Measurements from ENCODE around the gene SUV39H2.

Gene SUV39H2

DNA sequence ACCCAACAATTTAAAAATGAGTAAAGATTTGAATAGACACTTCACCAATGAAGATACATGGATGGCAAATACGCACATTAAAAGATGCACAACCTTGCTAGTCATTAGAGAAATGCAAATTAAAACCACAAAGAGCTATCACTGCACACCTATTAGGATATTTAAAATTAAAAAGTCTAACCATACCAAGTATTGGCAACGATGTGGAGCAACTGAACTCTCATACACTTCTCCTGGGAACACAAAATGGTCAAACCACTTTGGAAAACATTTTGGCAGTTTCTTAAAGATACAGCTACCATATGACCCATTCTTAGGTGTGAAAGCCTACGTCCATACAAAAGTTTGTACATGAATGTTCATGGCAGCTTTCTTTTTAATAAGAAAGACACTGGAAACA lies 39.2 kb downstream of the SUV39H2 start:
- peaks cover 9% of the 10 kb centered on the region; the same call in 1 of the 2 replicates for H3K9me3 ChIP-seq (ENCODE audit: insufficient read depth, low read length)
- TF ChIP-seq EZH2phosphoT487 (IDR thresholded peaks at IDR 0.05; ENCODE audit: low read depth): no peak
- TF ChIP-seq, protein P1, sequence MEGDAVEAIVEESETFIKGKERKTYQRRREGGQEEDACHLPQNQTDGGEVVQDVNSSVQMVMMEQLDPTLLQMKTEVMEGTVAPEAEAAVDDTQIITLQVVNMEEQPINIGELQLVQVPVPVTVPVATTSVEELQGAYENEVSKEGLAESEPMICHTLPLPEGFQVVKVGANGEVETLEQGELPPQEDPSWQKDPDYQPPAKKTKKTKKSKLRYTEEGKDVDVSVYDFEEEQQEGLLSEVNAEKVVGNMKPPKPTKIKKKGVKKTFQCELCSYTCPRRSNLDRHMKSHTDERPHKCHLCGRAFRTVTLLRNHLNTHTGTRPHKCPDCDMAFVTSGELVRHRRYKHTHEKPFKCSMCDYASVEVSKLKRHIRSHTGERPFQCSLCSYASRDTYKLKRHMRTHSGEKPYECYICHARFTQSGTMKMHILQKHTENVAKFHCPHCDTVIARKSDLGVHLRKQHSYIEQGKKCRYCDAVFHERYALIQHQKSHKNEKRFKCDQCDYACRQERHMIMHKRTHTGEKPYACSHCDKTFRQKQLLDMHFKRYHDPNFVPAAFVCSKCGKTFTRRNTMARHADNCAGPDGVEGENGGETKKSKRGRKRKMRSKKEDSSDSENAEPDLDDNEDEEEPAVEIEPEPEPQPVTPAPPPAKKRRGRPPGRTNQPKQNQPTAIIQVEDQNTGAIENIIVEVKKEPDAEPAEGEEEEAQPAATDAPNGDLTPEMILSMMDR (IDR thresholded peaks at IDR 0.05; ENCODE audit: low read depth, low read length): no peak
- H4K20me1 ChIP-seq (ENCODE audit: insufficient read depth, low read length): no peaks in the 10 kb centered on the region
- H3K9ac ChIP-seq (ENCODE audit: low read length): no peak overlapping the region
- H3K4me2 ChIP-seq (ENCODE audit: low read length): no peak overlapping the region
- H3K27me3 ChIP-seq (ENCODE audit: low read depth, low read length): no peaks in the 10 kb centered on the region
- no peak overlapping the region for H3K27ac ChIP-seq (ENCODE audit: low read length)
- H3K4me1 ChIP-seq (ENCODE audit: low read length): no peaks in the 10 kb centered on the region
- no peak overlapping the region for H2AFZ ChIP-seq (ENCODE audit: low read depth, low read length)
- H3K36me3 ChIP-seq (replicated peaks; ENCODE audit: low read depth, low read length): peaks cover 69% of the 10 kb centered on the region
- no peak overlapping the region for H3K4me3 ChIP-seq (ENCODE audit: low read length)
- no peaks in the 10 kb centered on the region for H3K79me2 ChIP-seq (ENCODE audit: low read length)

DNA sequence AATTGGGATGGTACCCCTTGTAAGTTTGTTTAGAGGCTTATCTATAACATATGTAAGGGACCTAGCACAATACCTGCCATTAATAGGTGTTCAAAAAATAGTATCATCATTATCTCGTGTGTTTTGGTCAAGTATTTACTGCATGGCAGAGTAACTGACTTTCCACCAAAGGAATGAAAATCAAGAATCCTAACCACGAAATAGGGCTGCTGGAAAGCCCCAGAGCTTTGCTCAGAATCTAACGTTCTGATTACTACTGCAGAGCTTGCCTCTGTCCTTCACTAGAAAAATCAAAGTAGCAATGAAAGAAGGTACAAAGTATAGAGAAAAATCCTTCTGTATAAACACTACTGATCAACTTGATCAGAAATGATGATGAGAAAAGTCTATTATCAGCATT lies 40.3 kb downstream of the SUV39H2 start:
- no peak for TF ChIP-seq EZH2phosphoT487 (IDR thresholded peaks at IDR 0.05; ENCODE audit: low read depth)
- TF ChIP-seq, protein P1 (IDR thresholded peaks at IDR 0.05; ENCODE audit: low read depth, low read length): no peak
- H3K4me2 ChIP-seq (ENCODE audit: low read length): no peak overlapping the region
- H4K20me1 ChIP-seq (ENCODE audit: insufficient read depth, low read length): no peaks in the 10 kb centered on the region
- H3K27ac ChIP-seq (ENCODE audit: low read length): no peak overlapping the region
- no peaks in the 10 kb centered on the region for H3K4me1 ChIP-seq (ENCODE audit: low read length)
- peaks cover 61% of the 10 kb centered on the region for H3K36me3 ChIP-seq (replicated peaks; ENCODE audit: low read depth, low read length)
- H3K27me3 ChIP-seq (ENCODE audit: low read depth, low read length): no peaks in the 10 kb centered on the region
- no peak overlapping the region for H2AFZ ChIP-seq (ENCODE audit: low read depth, low read length)
- no peak overlapping the region for H3K4me3 ChIP-seq (ENCODE audit: low read length)
- H3K9ac ChIP-seq (ENCODE audit: low read length): no peak overlapping the region
- no peaks in the 10 kb centered on the region for H3K79me2 ChIP-seq (ENCODE audit: low read length)
- peaks cover 9% of the 10 kb centered on the region; the same call in 1 of the 2 replicates for H3K9me3 ChIP-seq (ENCODE audit: insufficient read depth, low read length)

DNA sequence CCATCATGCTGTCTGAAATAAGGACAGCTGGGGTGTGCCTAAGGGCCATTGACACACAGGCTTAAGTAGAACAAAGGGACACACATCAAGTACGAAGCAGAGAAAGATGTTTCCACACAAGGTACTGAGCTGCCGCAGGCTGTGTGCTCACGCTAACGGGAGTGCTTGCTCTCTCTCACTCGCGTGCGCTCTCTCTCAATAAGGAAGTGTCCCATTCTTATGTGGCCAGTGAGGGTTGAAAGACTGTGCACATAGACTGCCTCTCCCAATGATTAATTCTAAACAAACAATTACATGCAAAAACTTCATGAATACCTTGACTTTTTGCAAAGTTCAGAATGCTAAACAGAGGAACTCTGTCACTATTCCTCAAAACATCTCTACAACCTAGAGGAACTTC lies 45.3 kb downstream of the SUV39H2 start:
- Histone ChIP-seq H3K4me3 (ENCODE audit: low read length) (no peak overlapping the region), H3K79me2 (ENCODE audit: low read length) (no peaks in the 10 kb centered on the region), H3K9me3 (ENCODE audit: insufficient read depth, low read length) (no peaks in the 10 kb centered on the region), H4K20me1 (ENCODE audit: insufficient read depth, low read length) (0 out of 2 replicates have a peak, but pooled peaks cover 3% of the 10 kb centered on the region), H2AFZ (ENCODE audit: low read depth, low read length) (no peak overlapping the region), H3K27ac (ENCODE audit: low read length) (no peak overlapping the region), H3K9ac (ENCODE audit: low read length) (no peak overlapping the region), H3K4me2 (ENCODE audit: low read length) (no peak overlapping the region), H3K4me1 (ENCODE audit: low read length) (peaks cover 24% of the 10 kb centered on the region), H3K27me3 (ENCODE audit: low read depth, low read length) (no peaks in the 10 kb centered on the region), H3K36me3 (replicated peaks; ENCODE audit: low read depth, low read length) (peaks cover 45% of the 10 kb centered on the region)
- TF ChIP-seq, protein P1 (IDR thresholded peaks at IDR 0.05; ENCODE audit: low read depth, low read length): no peak
- TF ChIP-seq EZH2phosphoT487 (IDR thresholded peaks at IDR 0.05; ENCODE audit: low read depth): no peak

DNA sequence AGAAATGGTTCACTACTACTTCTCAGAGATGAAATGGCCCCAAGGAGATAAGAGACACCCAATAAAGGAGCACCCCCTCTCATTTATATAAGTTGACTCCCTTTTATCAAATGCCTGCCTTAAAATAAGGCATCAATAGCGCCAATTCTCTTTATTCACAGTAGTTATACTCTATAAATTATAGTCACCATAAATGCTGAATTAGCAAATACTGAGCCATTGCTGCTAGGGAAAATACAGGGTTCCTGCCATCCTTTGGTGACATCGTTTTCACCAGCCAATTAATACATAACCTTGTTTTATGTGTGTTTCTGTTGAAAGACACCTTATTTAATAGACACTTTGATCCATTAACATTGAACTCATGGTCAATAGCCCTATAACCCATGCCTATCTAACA lies 46.6 kb downstream of the SUV39H2 start:
- Histone ChIP-seq H3K4me3 (ENCODE audit: low read length) (no peak overlapping the region), H3K36me3 (replicated peaks; ENCODE audit: low read depth, low read length) (peaks cover 38% of the 10 kb centered on the region), H3K9ac (ENCODE audit: low read length) (no peak overlapping the region), H3K27me3 (ENCODE audit: low read depth, low read length) (no peaks in the 10 kb centered on the region), H3K27ac (ENCODE audit: low read length) (no peak overlapping the region), H3K4me1 (ENCODE audit: low read length) (peaks cover 24% of the 10 kb centered on the region), H3K79me2 (ENCODE audit: low read length) (no peaks in the 10 kb centered on the region), H3K9me3 (ENCODE audit: insufficient read depth, low read length) (no peaks in the 10 kb centered on the region), H4K20me1 (ENCODE audit: insufficient read depth, low read length) (0 out of 2 replicates have a peak, but pooled peaks cover 3% of the 10 kb centered on the region), H3K4me2 (ENCODE audit: low read length) (no peak overlapping the region), H2AFZ (ENCODE audit: low read depth, low read length) (no peak overlapping the region)
- TF ChIP-seq, protein P1 (IDR thresholded peaks at IDR 0.05; ENCODE audit: low read depth, low read length): no peak
- TF ChIP-seq EZH2phosphoT487 (IDR thresholded peaks at IDR 0.05; ENCODE audit: low read depth): no peak
